ENCODE data around the gene ZMAT5. TPM values are rescaled to one million over a fixed set of nuclear protein-coding genes. Genes with fewer than 3 reads are reported as not detected.

ZMAT5 gene
- polyA plus RNA-seq, 1 donor: 19.2 TPM

DNA sequence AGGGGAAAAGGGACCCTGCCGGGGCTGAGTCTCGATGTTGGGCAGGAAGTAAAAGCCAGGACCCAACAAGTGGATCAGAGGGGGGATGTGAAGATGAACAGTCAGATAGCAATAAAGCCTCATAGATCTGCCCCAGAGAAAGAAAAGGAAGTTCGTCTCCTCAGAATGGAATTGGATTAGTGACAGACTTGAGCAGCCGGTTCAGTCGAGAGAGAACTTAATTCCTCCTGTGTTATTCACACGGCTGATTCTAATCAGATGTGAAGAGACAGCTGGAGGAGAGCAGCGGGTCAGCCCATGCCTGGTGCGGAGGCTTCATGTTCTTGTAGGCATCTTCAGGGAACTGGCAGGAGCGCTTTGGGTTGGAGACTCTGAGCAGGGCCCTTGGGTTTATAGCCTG lies 76.3 kb downstream of the ZMAT5 start:
- no peak for DNase-seq

DNA sequence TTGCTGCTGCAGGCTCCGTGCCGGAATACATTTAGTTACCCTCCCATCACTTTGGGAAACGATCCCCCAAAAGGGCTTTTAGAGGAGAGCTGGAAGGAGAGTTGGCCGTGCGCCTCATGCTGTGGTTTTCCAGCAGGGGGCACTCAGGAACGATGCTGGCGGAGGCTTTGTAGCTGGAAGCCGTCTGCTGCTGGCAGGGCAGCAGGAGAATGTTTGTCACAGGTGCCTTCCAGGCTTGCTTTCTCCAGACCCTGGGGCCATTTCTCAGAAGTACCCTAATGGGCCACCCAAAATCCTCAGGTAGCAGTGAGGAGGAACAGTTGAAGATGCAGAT lies 77.0 kb downstream of the ZMAT5 start:
- no peak for DNase-seq

DNA sequence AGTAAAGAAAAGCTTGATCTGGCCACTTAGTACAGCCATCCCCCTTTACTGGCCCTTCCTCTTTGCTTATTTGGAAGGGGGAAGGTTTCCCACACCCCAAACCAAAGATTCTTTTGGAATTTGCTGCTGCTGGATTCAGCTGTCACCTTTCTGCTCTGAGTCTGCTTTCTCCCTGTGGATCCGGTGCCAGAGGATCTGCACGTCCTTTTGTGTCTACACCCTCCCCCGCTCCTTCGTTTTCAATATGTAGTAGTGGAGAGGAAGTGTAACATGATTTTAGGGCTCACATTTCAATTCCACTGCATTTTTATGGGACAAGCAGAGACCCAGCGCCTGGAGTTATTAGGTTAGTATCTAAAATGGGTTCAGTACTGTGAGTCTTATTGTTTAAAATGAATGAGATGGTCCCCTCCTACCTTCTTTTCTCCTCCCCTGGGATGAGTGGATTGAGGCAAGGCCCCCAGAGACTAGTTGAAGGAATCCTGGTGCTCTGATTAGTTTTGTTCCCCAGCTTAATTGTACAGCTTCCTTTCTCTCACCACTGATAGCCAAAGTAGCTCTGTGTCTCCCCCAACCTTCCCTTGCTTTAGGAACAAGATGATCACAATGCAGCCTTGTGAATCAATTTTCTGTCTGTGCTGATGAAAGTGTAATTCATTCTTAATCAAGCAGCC lies 77.5 kb downstream of the ZMAT5 start:
- DNase-seq: no peak

DNA sequence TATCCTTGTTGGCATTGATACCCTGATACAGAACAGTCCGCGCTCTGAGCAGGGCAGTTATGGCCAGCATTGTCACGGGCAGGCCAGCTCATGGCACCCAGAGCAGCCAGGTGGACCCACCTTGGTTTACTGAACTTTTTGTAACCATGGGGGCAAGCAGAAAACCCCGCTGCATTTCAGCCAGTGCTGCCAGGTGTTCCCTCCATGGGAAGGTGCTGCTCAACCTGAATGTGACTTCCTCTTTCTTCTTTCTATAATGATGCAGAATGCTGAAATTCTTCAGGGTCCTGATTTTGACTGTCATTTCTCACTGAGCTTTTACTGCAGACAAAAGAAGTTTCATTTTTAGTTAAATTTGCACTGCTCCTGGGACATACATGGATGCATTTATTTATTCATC lies 82.6 kb downstream of the ZMAT5 start:
- no peak for DNase-seq

DNA sequence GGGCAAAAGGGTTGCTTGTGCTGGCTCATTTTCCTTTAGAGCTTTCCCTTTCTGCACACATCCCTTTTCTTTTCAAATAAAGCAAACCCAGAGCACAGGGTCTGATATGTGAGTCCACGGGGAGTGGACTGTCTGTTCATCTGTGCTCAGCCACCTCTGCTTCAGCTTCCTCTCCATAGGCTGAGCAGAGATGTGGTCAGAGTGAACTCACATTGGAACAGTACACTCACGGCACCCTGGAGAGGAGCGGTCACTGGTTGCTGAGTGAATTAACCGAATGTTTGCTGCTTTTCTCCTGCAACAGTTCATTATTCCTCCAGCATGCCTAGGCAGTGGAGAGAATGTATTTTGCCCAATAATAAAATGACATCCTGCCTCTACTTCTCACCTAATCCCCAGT lies 83.3 kb downstream of the ZMAT5 start:
- DNase-seq: no peak

Other genes with a start within 250 kb of the ZMAT5 start
- 42.4 TPM for gene THOC5, start 213.2 kb downstream of the ZMAT5 start, polyA plus RNA-seq (ENCODE audit: insufficient read length)
- gene NIPSNAP1, start 185.9 kb downstream of the ZMAT5 start, polyA plus RNA-seq (ENCODE audit: insufficient read length): 149 TPM
- gene NF2, start 163.4 kb downstream of the ZMAT5 start, polyA plus RNA-seq (ENCODE audit: insufficient read length): 32.3 TPM
- 0.15 TPM for gene CABP7, start 47.0 kb downstream of the ZMAT5 start, polyA plus RNA-seq (ENCODE audit: insufficient read length)
- 127 TPM for gene UQCR10, start 362 bp upstream of the ZMAT5 start, polyA plus RNA-seq (ENCODE audit: insufficient read length)
- gene ASCC2, start 71.3 kb upstream of the ZMAT5 start, polyA plus RNA-seq (ENCODE audit: insufficient read length): 49.9 TPM
- gene MTMR3, start 116.2 kb upstream of the ZMAT5 start, polyA plus RNA-seq (ENCODE audit: insufficient read length): 47.7 TPM